ENCODE data around the gene C1orf167.
A peak's percentile ranks its signal among the peaks of the same experiment; 100 is the strongest.

Gene C1orf167

DNA sequence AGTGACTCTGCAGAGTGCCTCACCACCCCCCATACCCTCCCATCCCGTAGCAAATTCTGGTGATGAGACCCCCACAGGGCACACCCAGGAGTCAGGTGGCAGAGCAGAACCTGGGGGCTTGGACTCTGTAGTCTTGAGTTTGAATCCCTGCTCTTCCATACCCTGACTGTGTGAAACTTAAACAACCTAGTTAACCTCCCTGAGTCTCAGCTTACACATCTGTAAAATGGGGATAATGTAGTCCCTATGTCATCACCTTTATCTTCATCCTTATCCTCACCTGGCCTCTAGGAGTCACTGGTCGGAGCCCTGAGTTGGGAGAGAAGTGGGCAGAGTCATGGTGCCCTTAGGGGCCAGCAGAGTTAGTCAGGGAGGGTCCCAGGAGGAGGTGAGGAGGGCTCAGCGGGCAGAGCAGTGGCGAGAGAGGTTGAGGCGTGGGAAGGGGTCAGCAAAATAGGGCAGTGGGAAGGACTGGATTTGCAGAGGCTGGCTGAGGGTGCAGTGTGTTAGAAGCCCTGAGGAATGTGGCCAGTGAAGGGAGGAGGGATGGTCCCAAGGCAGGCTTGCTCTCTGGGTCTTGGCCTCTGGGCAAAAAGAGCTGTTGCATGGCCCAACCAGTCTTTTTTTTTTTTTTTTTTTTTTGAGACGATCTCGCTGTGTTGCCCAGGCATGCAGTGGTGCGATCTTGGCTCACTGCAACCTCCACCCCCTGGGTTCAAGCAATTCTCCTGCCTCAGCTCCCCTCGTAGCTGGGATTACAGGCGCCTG is 18.6 kb downstream of the C1orf167 start:
- H3K4me3 ChIP-seq (ENCODE audit: low read depth, low read length), result no peak overlapping the region
- TF ChIP-seq, protein P1, sequence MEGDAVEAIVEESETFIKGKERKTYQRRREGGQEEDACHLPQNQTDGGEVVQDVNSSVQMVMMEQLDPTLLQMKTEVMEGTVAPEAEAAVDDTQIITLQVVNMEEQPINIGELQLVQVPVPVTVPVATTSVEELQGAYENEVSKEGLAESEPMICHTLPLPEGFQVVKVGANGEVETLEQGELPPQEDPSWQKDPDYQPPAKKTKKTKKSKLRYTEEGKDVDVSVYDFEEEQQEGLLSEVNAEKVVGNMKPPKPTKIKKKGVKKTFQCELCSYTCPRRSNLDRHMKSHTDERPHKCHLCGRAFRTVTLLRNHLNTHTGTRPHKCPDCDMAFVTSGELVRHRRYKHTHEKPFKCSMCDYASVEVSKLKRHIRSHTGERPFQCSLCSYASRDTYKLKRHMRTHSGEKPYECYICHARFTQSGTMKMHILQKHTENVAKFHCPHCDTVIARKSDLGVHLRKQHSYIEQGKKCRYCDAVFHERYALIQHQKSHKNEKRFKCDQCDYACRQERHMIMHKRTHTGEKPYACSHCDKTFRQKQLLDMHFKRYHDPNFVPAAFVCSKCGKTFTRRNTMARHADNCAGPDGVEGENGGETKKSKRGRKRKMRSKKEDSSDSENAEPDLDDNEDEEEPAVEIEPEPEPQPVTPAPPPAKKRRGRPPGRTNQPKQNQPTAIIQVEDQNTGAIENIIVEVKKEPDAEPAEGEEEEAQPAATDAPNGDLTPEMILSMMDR (IDR thresholded peaks at IDR 0.05; ENCODE audit: low read depth, low read length), result no peak

- H3K4me3 ChIP-seq (ENCODE audit: low read depth, low read length), result no peak overlapping the region
- TF ChIP-seq, protein P1 (IDR thresholded peaks at IDR 0.05; ENCODE audit: low read depth, low read length), result no peak
These were observed 19.3 kb downstream of the C1orf167 start for GRCh38 chr1:11781297-11781696.

- no peak overlapping the region for H3K4me3 ChIP-seq (ENCODE audit: low read depth, low read length)
These were observed 20.2 kb downstream of the C1orf167 start for GRCh38 chr1:11782127-11782708.

DNA sequence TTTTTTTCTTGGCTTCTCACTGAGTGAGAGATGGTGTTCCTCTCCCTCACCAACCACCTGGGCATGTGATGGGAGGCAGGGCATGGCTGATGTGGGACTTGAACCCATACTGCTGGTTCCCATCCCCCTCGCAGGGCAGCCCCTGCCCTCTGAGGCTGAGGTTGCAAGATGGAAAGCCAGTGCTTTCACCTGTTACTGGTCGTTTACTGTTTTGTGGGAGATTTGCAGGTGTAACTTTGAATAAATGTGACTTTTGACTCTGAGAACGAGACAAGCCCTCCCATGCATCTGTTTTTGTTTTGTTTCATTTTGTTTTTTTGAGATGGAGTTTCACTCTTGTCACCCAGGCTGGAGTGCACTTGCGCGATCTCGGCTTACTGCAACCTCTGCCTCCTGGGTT is 21.6 kb downstream of the C1orf167 start:
- H3K4me3 ChIP-seq (ENCODE audit: low read depth, low read length), result no peak overlapping the region
- TF ChIP-seq, protein P1 (IDR thresholded peaks at IDR 0.05; ENCODE audit: low read depth, low read length), result no peak

More at GRCh38 chr1:11782127-11782708, 20.2 kb downstream of the C1orf167 start:
- TF ChIP-seq, protein P1 (IDR thresholded peaks at IDR 0.05; ENCODE audit: low read depth, low read length), result no peak

DNA sequence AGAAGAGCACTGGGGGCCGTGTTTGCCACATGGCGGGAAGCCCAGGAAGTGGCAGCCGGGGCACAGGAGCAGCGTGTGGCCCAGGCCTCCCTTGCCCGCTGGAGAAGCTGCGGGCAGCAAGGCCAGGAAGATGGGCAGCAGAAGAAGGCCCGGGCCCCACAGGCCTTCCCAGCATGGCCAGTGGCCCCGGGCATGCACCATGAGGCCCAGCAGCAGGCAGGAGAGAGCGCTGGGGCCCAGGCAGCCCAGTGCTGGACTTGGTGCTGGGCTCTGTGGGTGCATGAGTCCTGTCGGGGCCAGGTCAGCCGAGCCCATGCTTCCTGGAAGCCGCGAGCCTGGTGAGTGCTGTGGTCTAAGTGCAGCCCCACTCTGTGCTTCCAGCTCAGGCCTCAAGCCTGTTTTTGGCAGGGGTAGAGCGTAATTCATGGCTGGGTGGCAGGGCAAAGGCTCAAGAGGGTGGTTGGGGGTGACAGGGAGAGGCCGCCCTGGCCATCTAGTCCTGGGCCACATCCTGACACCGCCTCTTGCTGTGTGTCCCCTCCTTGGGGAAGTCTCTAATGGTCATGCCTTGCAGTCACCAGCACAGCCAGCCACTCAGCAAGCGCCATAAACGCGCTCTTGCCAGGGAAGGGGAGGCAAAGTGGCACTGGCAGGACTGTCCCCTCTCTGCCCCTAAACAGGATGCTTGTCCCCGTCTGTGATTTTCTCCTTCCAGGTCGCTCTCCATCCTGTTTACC is 22.4 kb downstream of the C1orf167 start:
- TF ChIP-seq, protein P1 (IDR thresholded peaks at IDR 0.05; ENCODE audit: low read depth, low read length), result no peak
- no peak overlapping the region for H3K4me3 ChIP-seq (ENCODE audit: low read depth, low read length)

- H3K4me3 ChIP-seq (ENCODE audit: low read depth, low read length), result 0 out of 2 replicates have a peak overlapping the region, but pooled peaks have one; percentile 16
- TF ChIP-seq, protein P1 (IDR thresholded peaks at IDR 0.05; ENCODE audit: low read depth, low read length), result peak; percentile 91
These were observed 23.2 kb downstream of the C1orf167 start for GRCh38 chr1:11784993-11785769.
